Hypothalamus (tissue), 51 donors: ENCODE data around the gene TIGD6.
"Not testable (repeated sequence)": the region's sequence is repeated elsewhere in the genome, so short reads cannot be mapped to it uniquely, and the experiment has no call there.

Experiments used
- DNase-seq, 51 donors: peaks; one replicate each; lab custom pipeline; 2025; lab: John Stamatoyannopoulos, UW

TIGD6 gene

DNA sequence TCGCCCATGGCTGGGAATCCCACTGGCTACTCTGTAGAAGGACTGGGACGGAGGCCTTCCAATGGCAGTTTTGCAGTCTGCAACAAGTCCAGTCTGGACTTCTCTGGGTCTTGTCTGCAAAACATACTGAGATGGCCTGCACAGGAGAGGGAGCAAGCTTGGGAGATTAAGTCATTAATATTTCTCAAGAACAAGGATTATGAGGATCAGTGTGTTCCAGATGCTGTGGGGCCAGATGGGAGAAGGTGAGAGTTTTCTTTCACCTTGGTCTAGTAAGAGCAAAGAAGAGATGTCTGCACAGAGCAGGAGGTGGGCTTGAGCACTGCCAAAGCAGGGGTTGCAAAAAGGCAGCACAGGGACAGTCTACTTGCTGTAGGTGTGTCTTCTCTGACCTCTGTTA, 55.8 kb downstream of the TIGD6 start, which contains the start of gene PDE6A:
TSS of gene PDE6A (minus strand) at position 128 of the 400 bp plus-strand sequence. CDS start at position 8, 120 bp downstream.
- DNase-seq: no peak

DNA sequence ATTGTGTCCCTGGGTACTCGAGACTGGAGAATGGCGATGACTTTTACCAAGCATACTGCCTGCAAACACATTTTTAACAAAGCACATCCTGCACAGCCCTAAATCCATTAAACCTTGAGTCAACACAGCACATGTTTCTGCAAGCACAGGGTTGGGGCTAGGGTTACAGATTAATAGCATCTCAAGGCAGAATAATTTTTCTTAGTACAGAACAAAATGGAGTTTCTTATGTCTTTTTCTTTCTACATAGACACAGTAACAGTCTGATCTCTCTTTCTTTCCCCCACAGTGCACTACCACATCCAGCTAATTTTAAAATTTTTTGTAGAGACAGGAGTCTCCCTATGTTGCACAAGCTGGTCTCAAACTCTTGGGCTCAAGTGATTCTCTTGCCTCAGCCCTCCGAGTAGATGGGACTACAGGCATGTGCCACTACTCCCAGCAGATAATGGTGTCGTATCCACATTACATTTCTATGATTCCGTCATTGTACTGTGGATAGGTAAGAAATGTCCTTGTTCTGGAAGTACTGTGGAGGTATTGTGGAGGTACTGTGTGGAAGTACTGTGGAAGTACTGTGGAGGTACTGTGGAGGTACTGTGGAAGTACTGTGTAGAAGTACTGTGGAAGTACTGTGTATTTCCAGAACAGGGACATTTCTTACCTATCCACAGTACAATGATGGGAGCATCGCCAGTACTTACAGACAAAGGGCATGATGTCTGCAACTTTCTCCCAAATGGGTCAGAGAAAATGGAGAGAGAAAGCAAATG, 57.1 kb downstream of the TIGD6 start:
- DNase-seq: not testable (repeated sequence)
